ENCODE results near the gene DNAJC10. TPM values are rescaled to one million over a fixed set of nuclear protein-coding genes. Genes with fewer than 3 reads are reported as not detected.

DNAJC10 gene
- polyA plus RNA-seq, 3 donors = 25.2 to 102 (median 79.4) TPM

DNA sequence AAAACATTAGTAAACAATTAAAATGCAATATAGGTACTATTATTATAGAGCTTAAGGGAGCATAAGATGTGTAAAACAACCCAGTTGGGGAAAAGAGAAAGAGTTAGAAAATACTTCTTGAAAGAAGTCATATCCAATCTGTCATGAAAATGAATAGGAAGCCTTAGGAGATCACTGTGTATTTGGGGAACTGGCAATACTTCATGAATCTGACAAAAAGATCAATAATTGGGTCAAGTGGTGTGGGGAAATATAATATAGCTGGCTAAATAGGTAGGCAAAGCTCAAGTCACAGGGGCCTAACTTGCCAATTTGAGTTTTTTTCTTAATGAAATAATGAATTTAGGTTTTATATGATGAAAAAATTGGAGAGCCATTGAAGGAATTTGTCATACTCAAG is 14.4 kb downstream of the DNAJC10 start:
- Histone ChIP-seq H2AFZ (ENCODE audit: insufficient read depth, low read depth, low read length, poor library complexity, severe bottlenecking) (no peak overlapping the region), H3K4me2 (replicated peaks; ENCODE audit: extremely low read depth, low read length, poor library complexity, severe bottlenecking) (no peak overlapping the region), H3K36me3 (replicated peaks in 1 of 2; ENCODE audit: control insufficient read depth in 1 of 2, insufficient read depth in 2 of 2, low read length in 2 of 2) (peaks cover 58 to 89% of the 10 kb centered on the region in 2 donors), H3K27me3 (ENCODE audit: control insufficient read depth in 2 of 2, insufficient read depth in 2 of 2, low read length in 2 of 2) (no peaks in the 10 kb centered on the region), H3K4me1 (ENCODE audit: control insufficient read depth in 1 of 2, insufficient read depth in 2 of 2, low read length in 2 of 2) (no peaks in the 10 kb centered on the region), H3K4me3 (replicated peaks in 1 of 3; ENCODE audit: low read depth in 2 of 3, low read length in 3 of 3) (no peak overlapping the region), H4K20me1 (ENCODE audit: insufficient read depth, low read length) (no peaks in the 10 kb centered on the region), H3K9ac (ENCODE audit: insufficient read depth, low read length, poor library complexity, severe bottlenecking) (no peak overlapping the region), H3K27ac (ENCODE audit: low read depth in 1 of 2, low read length in 2 of 2) (no peak overlapping the region), H3K9me3 (replicated peaks in 1 of 2; ENCODE audit: control insufficient read depth in 1 of 2, insufficient read depth in 1 of 2, low read length in 2 of 2) (no peaks in the 10 kb centered on the region), H3K79me2 (ENCODE audit: insufficient read depth, low read length) (no peaks in the 10 kb centered on the region)
- H3K27ac Mint-ChIP-seq = no peak overlapping the region
- intact Hi-C loops (cut with micrococcal nuclease) = no loop called here
- TF ChIP-seq CTCF (IDR thresholded peaks at IDR 0.05) = no peak
- no peaks in the 10 kb centered on the region for H3K9me3 Mint-ChIP-seq
- peaks cover 75 to 79% of the 10 kb centered on the region in 2 donors for H3K36me3 Mint-ChIP-seq
- peaks cover 7% of the 10 kb centered on the region for H3K4me1 Mint-ChIP-seq
- no peak overlapping the region for H3K4me3 Mint-ChIP-seq
- DNase-seq = no peak
- no peaks in the 10 kb centered on the region for H3K27me3 Mint-ChIP-seq (ENCODE audit: low read depth in 3 of 3)

DNA sequence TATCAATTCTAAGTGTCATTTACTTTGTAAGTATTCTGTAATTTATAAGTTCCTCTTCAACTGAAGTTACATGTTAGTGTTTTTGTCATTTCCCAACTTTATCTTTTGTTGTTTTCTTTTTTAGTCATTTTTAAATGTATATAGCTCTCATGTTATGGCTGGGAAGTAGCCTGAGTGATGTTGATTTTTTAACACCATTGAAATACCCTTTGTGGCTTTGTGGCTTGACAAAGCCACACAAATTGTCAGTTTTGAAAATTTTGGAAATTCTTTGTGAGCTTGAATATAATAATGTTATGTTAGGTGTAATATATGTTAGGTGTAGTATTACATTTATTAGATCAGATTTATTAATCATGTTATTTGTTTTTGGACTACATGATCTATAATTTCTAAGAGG is 16.7 kb downstream of the DNAJC10 start:
- Histone ChIP-seq H3K9me3 (replicated peaks in 1 of 2; ENCODE audit: control insufficient read depth in 1 of 2, insufficient read depth in 1 of 2, low read length in 2 of 2) (no peaks in the 10 kb centered on the region), H3K27me3 (ENCODE audit: control insufficient read depth in 2 of 2, insufficient read depth in 2 of 2, low read length in 2 of 2) (no peaks in the 10 kb centered on the region), H4K20me1 (ENCODE audit: insufficient read depth, low read length) (no peaks in the 10 kb centered on the region), H3K4me3 (replicated peaks in 1 of 3; ENCODE audit: low read depth in 2 of 3, low read length in 3 of 3) (no peak overlapping the region), H3K4me1 (ENCODE audit: control insufficient read depth in 1 of 2, insufficient read depth in 2 of 2, low read length in 2 of 2) (no peaks in the 10 kb centered on the region), H3K4me2 (replicated peaks; ENCODE audit: extremely low read depth, low read length, poor library complexity, severe bottlenecking) (no peak overlapping the region), H2AFZ (ENCODE audit: insufficient read depth, low read depth, low read length, poor library complexity, severe bottlenecking) (no peak overlapping the region), H3K79me2 (ENCODE audit: insufficient read depth, low read length) (no peaks in the 10 kb centered on the region), H3K27ac (ENCODE audit: low read depth in 1 of 2, low read length in 2 of 2) (no peak overlapping the region), H3K9ac (ENCODE audit: insufficient read depth, low read length, poor library complexity, severe bottlenecking) (no peak overlapping the region), H3K36me3 (replicated peaks in 1 of 2; ENCODE audit: control insufficient read depth in 1 of 2, insufficient read depth in 2 of 2, low read length in 2 of 2) (peaks cover 63 to 92% of the 10 kb centered on the region in 2 donors)
- Mint-ChIP-seq H3K36me3 (peaks cover 83 to 85% of the 10 kb centered on the region in 2 donors), H3K4me1 (no peaks in the 10 kb centered on the region), H3K27me3 (ENCODE audit: low read depth in 3 of 3) (no peaks in the 10 kb centered on the region), H3K4me3 (no peak overlapping the region), H3K9me3 (no peaks in the 10 kb centered on the region), H3K27ac (no peak overlapping the region)
- TF ChIP-seq CTCF (IDR thresholded peaks at IDR 0.05) = no peak
- DNase-seq = no peak
- intact Hi-C loops (cut with micrococcal nuclease) = no loop called here

All from CD14-positive monocyte (primary cell).